Osteoblast (primary cell): ENCODE measurements around the gene CCBE1. TPM values are rescaled to one million over a fixed set of nuclear protein-coding genes. Genes with fewer than 3 reads are reported as not detected.

Experiments used
- DNase-seq: peaks from one replicate; pipeline ENCODE4 v3.0.0; 2011; ENCODE audit warnings: low spot score, mixed read lengths; ENCODE audit not compliant: insufficient read length; ENCODE audit errors: missing footprints
- H2AFZ ChIP-seq: 2 replicates; pipeline ENCODE4 v1.6.0; 2011; ENCODE audit warnings: mild to moderate bottlenecking, low read length
- H3K27ac ChIP-seq: 2 replicates; pipeline ENCODE4 v1.5.1; 2011; ENCODE audit warnings: mild to moderate bottlenecking, low read depth, low read length, moderate library complexity
- H3K27me3 ChIP-seq: 2 replicates; pipeline ENCODE4 v1.6.0; 2012; ENCODE audit warnings: mild to moderate bottlenecking, control low read depth, inconsistent platforms, low read length, moderate library complexity; ENCODE audit not compliant: insufficient read depth
- H3K36me3 ChIP-seq: 2 replicates; pipeline ENCODE4 v1.5.1; 2011; ENCODE audit warnings: mild to moderate bottlenecking, low read length, control low read depth, moderate library complexity; ENCODE audit not compliant: insufficient read depth
- H3K4me1 ChIP-seq: 2 replicates; pipeline ENCODE4 v1.5.1; 2011; ENCODE audit warnings: mild to moderate bottlenecking, low read length, control low read depth, moderate library complexity; ENCODE audit not compliant: insufficient read depth
- H3K4me2 ChIP-seq: 2 replicates; pipeline ENCODE4 v1.6.0; 2011; ENCODE audit warnings: mild to moderate bottlenecking, low read length; ENCODE audit not compliant: insufficient read depth
- H3K4me3 ChIP-seq: fragments of 200-600 bp; sonication (generic); 3 replicates; pipeline ENCODE4 v1.5.1; 2012; ENCODE audit warnings: mild to moderate bottlenecking, low read length, inconsistent platforms; ENCODE audit not compliant: insufficient read depth
- H3K79me2 ChIP-seq: 2 replicates; pipeline ENCODE4 v1.6.0; 2012; ENCODE audit warnings: mild to moderate bottlenecking, low read length, control low read depth, inconsistent platforms; ENCODE audit not compliant: insufficient read depth
- H3K9me3 ChIP-seq: 2 replicates; pipeline ENCODE4 v1.5.1; 2011; ENCODE audit warnings: low read depth, low read length, control low read depth
- H4K20me1 ChIP-seq: 2 replicates; pipeline ENCODE4 v1.6.0; 2012; ENCODE audit warnings: mild to moderate bottlenecking, low read length, control low read depth; ENCODE audit not compliant: insufficient read depth
- total RNA-seq: library from RNA; depleted of rRNA; stranded (reverse); fragments of >200 nt; gene quantifications from 2 replicates; pipeline ENCODE4 v1.2.3, GENCODE V29; 2012
- TF ChIP-seq, protein P1 (sequence below): IDR thresholded peaks from 2 replicates; pipeline ENCODE4 v1.5.1; 2011; ENCODE audit warnings: mild to moderate bottlenecking, low read depth, low read length, moderate library complexity; ENCODE audit errors: extremely low read depth

CCBE1 gene
- total RNA-seq, 1 donor = 51.4 TPM

DNA sequence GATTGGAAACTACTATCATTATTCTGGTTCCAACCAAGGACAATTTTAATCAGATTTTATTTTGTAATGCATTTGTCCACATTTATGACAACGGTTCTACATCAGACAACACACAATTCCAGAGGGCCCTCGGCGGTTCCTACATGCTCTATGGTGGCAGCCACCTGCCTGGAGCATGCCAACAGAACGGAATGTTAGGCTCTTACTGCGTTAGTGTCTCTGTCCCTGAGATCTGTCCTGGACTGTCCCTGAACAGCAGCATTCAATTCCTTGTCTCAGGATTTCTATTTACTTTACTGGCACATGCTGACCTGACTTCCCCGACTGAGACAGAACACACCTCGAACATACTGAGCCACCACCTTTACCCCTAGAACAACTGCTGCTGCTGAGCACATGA is 117.7 kb downstream of the CCBE1 start:
- no peaks in the 10 kb centered on the region for H3K9me3 ChIP-seq
- H3K79me2 ChIP-seq = peaks cover 91% of the 10 kb centered on the region
- no peak overlapping the region for H3K27ac ChIP-seq
- TF ChIP-seq, protein P1, sequence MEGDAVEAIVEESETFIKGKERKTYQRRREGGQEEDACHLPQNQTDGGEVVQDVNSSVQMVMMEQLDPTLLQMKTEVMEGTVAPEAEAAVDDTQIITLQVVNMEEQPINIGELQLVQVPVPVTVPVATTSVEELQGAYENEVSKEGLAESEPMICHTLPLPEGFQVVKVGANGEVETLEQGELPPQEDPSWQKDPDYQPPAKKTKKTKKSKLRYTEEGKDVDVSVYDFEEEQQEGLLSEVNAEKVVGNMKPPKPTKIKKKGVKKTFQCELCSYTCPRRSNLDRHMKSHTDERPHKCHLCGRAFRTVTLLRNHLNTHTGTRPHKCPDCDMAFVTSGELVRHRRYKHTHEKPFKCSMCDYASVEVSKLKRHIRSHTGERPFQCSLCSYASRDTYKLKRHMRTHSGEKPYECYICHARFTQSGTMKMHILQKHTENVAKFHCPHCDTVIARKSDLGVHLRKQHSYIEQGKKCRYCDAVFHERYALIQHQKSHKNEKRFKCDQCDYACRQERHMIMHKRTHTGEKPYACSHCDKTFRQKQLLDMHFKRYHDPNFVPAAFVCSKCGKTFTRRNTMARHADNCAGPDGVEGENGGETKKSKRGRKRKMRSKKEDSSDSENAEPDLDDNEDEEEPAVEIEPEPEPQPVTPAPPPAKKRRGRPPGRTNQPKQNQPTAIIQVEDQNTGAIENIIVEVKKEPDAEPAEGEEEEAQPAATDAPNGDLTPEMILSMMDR = no peak
- H4K20me1 ChIP-seq = peaks cover 45% of the 10 kb centered on the region
- H3K36me3 ChIP-seq = no peaks in the 10 kb centered on the region
- H3K4me2 ChIP-seq = no peak overlapping the region
- H3K4me3 ChIP-seq = no peak overlapping the region
- H3K4me1 ChIP-seq = peaks cover 5% of the 10 kb centered on the region
- no peak overlapping the region for H2AFZ ChIP-seq
- H3K27me3 ChIP-seq = no peaks in the 10 kb centered on the region
- no peak for DNase-seq

DNA sequence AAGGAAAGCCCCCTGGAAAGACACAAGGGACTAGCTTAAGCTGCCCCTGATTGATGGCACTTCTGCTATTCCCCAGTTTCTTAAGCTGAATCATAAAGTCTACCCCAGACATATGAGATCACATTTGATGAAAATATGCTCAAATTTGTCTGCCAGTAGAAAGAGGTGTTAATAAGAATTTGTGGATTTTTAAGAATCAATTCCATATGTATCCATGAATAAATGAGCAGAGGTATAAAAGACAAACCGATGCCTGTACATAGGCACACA is 119.9 kb downstream of the CCBE1 start:
- no peak for DNase-seq
- no peaks in the 10 kb centered on the region for H3K36me3 ChIP-seq
- no peak overlapping the region for H3K27ac ChIP-seq
- H3K4me2 ChIP-seq = no peak overlapping the region
- peaks cover 5% of the 10 kb centered on the region for H3K4me1 ChIP-seq
- H2AFZ ChIP-seq = no peak overlapping the region
- H3K4me3 ChIP-seq = no peak overlapping the region
- peaks cover 39% of the 10 kb centered on the region for H4K20me1 ChIP-seq
- no peaks in the 10 kb centered on the region for H3K27me3 ChIP-seq
- TF ChIP-seq, protein P1 = no peak
- peaks cover 95% of the 10 kb centered on the region for H3K79me2 ChIP-seq
- no peaks in the 10 kb centered on the region for H3K9me3 ChIP-seq

DNA sequence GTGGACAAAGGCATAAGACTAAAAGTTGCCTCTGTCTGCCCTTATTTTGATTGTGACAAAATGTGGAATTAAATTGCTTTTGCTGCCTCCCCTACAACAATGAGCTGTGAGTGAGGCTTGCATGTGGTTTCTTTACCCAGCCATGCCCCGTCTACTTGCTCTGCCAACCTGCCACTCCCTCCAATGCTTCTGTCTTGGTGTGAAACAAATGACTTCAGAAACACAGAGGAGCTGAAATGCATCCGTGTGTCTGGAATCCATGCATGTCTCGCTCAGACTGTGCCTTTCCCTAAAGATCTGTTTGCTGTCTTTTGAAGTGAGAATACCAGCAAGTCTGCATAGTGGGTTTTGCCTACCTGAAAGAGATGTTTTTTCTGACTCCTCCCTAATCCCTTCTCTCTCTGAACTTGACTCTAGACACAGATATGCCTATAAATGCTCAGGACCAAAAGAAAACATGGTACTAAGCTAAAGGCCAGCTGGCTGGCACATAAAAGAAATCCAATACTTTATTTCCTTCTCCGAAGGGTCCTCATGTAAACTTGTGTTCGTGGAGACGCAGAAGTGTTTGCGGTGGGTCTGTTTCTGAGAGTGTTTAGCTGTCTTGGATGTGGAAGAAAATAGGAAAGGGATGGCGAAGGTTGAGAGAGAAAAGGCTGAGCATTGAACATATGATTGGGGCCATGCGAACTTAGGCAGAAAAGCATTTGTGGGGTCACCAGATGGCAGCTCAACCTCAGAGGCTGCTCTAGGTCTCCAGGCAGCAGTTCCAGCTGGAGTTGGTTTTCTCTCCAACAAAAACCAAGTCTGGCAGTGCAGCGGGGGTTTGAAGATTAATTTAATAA is 120.5 kb downstream of the CCBE1 start:
- H2AFZ ChIP-seq = no peak overlapping the region
- no peak overlapping the region for H3K4me2 ChIP-seq
- no peaks in the 10 kb centered on the region for H3K9me3 ChIP-seq
- peaks cover 33% of the 10 kb centered on the region for H4K20me1 ChIP-seq
- TF ChIP-seq, protein P1 = no peak
- no peak overlapping the region for H3K4me3 ChIP-seq
- no peak overlapping the region for H3K27ac ChIP-seq
- no peaks in the 10 kb centered on the region for H3K27me3 ChIP-seq
- H3K79me2 ChIP-seq = peaks cover 95% of the 10 kb centered on the region
- no peak for DNase-seq
- peaks cover 8% of the 10 kb centered on the region for H3K4me1 ChIP-seq
- H3K36me3 ChIP-seq = no peaks in the 10 kb centered on the region

DNA sequence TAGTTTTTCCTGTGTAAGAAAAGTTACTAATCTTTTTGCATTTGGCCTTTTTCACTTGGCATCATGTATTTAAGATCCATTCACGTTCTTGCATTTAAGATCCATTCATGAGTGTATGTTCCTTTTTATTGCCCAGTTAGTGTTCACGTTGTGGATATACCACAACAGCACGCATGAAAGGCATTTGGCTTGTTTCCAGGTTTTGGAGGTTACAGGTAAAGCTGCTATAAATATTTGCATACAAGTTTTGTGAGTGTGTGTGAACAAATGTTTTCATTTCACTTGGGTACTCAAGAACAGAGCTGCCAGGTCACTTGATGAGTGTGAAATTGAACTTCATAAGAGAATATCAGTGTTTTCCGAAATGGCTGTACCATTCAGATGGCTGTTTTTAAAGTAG is 121.2 kb downstream of the CCBE1 start:
- peaks cover 92% of the 10 kb centered on the region for H3K79me2 ChIP-seq
- no peak overlapping the region for H3K4me3 ChIP-seq
- no peaks in the 10 kb centered on the region for H3K27me3 ChIP-seq
- no peak overlapping the region for H3K4me2 ChIP-seq
- peaks cover 30% of the 10 kb centered on the region for H4K20me1 ChIP-seq
- no peak overlapping the region for H2AFZ ChIP-seq
- H3K4me1 ChIP-seq = peaks cover 10% of the 10 kb centered on the region
- no peak for DNase-seq
- H3K36me3 ChIP-seq = no peaks in the 10 kb centered on the region
- TF ChIP-seq, protein P1 = no peak
- H3K27ac ChIP-seq = no peak overlapping the region
- H3K9me3 ChIP-seq = no peaks in the 10 kb centered on the region
